ENCODE measurements around the gene RAP2A.

Gene RAP2A

DNA sequence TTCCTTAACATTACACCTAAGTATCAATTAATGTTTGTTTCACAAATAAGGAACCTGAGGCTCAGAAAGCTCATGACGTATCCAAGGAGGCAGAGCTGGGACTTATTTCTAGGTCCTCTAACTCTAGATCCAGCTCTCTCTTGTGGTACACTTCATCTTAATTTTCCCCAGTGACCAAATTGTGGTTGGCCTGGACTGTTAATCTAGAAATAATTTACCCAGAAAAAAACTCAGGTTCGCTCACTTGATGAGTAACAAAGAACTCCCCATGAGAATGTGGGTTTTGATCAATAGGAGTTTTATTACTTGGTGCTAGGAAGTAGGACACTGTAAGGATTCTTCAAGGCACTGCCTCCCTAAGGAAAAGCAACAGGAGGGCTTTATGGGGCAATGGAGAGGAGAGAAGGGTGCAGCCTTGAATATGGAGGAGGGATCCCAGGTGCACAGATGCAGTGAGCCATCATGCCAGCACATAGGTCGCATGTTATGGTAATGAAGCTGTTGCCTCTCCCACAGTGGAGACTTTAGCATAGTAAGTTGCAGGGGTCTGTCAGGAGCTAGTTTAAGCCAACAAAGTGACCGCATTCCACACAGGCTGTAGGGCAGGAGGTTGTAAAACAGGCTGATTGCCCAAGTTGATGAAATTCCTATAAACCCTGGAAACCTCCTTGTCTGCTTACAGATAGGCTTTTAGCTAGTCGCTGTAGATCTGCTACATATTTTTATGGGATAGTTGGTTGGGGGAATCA, 14.7 kb downstream of the RAP2A start:
- H3K9me3 ChIP-seq (ENCODE audit: control insufficient read depth, insufficient read depth, low read depth, low read length): no peaks in the 10 kb centered on the region
- H3K27ac ChIP-seq (ENCODE audit: low read depth, low read length): no peak overlapping the region
- H3K27me3 ChIP-seq (ENCODE audit: control insufficient read depth, insufficient read depth, low read length): no peaks in the 10 kb centered on the region
- peaks cover 13% of the 10 kb centered on the region for H3K4me1 ChIP-seq (ENCODE audit: control insufficient read depth, insufficient read depth, low read length)
- H3K9ac ChIP-seq (ENCODE audit: low read length): no peak overlapping the region
- peaks cover 15% of the 10 kb centered on the region; the same call in 1 of the 2 replicates for H3K36me3 ChIP-seq (ENCODE audit: control insufficient read depth, insufficient read depth, low read length)
- H3K4me3 ChIP-seq (ENCODE audit: low read depth, low read length): no peak overlapping the region

DNA sequence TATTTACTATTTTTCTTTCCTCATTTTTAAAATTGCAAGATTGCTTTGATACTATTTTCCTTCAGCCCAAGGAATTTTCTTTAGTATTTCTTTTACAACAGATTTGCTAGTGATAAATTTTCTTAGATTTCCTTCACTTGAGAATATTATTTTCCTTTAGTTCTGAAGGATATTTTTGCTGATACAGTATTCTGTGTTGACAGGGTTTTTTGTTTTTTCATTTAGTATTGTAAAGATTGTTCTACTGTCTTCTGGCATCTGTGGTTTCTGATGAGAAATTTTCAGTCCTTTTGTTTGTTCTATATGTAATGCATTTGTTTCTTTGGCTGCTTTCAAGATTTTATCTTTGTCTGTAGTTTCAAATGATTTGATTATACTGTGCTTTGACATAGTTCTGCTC, 20.7 kb downstream of the RAP2A start:
- H3K4me1 ChIP-seq (ENCODE audit: control insufficient read depth, insufficient read depth, low read length): peaks cover 5% of the 10 kb centered on the region; the same call in 1 of the 2 replicates
- no peaks in the 10 kb centered on the region for H3K27me3 ChIP-seq (ENCODE audit: control insufficient read depth, insufficient read depth, low read length)
- peaks cover 11% of the 10 kb centered on the region; the same call in 1 of the 2 replicates for H3K36me3 ChIP-seq (ENCODE audit: control insufficient read depth, insufficient read depth, low read length)
- no peak overlapping the region for H3K27ac ChIP-seq (ENCODE audit: low read depth, low read length)
- H3K4me3 ChIP-seq (ENCODE audit: low read depth, low read length): no peak overlapping the region
- no peak overlapping the region for H3K9ac ChIP-seq (ENCODE audit: low read length)
- no peaks in the 10 kb centered on the region for H3K9me3 ChIP-seq (ENCODE audit: control insufficient read depth, insufficient read depth, low read depth, low read length)

DNA sequence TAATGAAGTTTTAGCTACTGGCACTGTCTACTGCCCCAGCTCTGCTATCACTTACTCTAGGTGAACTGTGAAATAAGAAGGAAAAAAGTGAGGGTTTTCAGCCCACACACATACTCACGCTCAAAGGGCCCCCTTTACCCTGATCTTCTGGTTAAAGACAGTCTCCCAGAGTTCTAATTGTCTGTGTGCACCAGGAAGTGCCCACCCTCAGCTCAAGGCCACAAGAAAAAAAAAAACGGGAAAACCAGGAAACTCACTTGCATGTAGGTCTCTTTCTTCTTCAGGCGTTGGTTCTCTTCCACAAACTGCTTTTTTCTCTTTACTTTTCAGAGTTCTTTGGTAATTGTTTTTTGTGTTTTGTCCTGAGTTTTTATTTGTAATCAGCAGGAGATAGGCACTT, 22.1 kb downstream of the RAP2A start:
- Histone ChIP-seq H3K4me1 (ENCODE audit: control insufficient read depth, insufficient read depth, low read length) (peaks cover 5% of the 10 kb centered on the region; the same call in 1 of the 2 replicates), H3K9me3 (ENCODE audit: control insufficient read depth, insufficient read depth, low read depth, low read length) (no peaks in the 10 kb centered on the region), H3K4me3 (ENCODE audit: low read depth, low read length) (no peak overlapping the region), H3K9ac (ENCODE audit: low read length) (no peak overlapping the region), H3K27me3 (ENCODE audit: control insufficient read depth, insufficient read depth, low read length) (no peaks in the 10 kb centered on the region), H3K36me3 (ENCODE audit: control insufficient read depth, insufficient read depth, low read length) (peaks cover 11% of the 10 kb centered on the region; the same call in 1 of the 2 replicates), H3K27ac (ENCODE audit: low read depth, low read length) (no peak overlapping the region)

DNA sequence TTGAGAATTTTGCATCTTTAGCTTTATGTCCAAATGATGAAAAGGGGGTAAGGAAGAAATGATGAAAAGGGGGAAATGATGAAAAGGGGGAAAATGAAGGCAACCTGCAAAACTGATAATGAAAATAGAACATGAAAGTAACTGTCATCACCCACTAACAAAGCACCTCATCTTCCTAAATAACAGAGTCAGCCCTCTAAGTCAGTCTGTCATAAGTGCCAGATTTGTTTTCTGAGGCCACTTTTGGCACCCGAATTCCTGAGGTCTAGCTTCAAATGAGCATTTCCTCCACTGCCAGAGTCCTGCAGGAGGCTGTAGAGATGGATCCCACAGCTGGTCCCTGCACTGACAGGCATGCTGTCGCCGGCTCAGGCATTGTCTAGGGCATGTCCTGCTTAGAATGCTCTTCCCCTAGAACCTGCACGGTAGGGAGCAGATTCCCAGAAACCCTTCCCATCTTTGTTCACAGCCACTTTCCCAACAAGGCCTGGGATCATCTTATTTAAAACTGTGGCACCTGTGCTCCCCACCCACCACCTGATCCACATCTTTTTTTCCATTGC, 25.3 kb downstream of the RAP2A start:
- Histone ChIP-seq H3K36me3 (ENCODE audit: control insufficient read depth, insufficient read depth, low read length) (peaks cover 13% of the 10 kb centered on the region), H3K9me3 (ENCODE audit: control insufficient read depth, insufficient read depth, low read depth, low read length) (no peaks in the 10 kb centered on the region), H3K4me3 (ENCODE audit: low read depth, low read length) (no peak overlapping the region), H3K4me1 (ENCODE audit: control insufficient read depth, insufficient read depth, low read length) (no peaks in the 10 kb centered on the region), H3K27me3 (ENCODE audit: control insufficient read depth, insufficient read depth, low read length) (no peaks in the 10 kb centered on the region), H3K27ac (ENCODE audit: low read depth, low read length) (no peak overlapping the region), H3K9ac (ENCODE audit: low read length) (no peak overlapping the region)

DNA sequence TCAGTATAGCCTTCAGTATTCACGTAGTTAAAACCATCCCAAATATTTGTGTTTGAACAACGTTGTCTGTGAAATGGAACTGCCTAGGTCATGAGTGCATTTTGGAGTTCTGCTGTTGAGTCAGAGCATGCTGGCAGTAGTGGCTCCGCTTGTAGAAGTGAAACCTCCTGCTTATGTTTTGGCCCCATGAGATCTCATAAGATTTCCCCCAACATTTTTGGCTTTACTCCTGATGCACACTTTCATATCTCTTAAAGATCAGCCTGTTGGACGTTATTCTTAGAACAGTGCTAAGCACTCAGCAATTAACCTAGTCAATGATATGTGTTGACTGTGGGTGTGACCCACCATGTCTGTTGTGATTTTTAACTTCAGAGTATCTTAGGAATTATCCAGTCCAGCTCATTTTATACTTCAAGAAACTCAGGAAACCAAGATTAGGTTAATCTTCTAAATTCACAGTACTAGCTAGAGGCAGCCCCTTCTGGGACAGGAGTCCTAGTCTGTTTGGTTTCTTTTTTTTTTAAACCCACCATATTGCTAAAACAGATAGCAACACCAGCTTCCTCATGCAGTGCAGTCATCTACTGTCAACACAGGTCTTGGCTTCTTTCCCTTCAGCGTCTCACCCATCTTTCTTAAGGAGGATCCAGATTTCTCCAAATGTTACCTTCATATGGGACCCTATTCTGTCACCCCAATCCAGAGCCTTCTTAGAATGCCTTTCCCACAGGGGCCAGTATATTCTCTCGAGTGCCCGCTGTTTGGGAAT, 26.2 kb downstream of the RAP2A start:
- Histone ChIP-seq H3K27ac (ENCODE audit: low read depth, low read length) (no peak overlapping the region), H3K9me3 (ENCODE audit: control insufficient read depth, insufficient read depth, low read depth, low read length) (no peaks in the 10 kb centered on the region), H3K4me1 (ENCODE audit: control insufficient read depth, insufficient read depth, low read length) (no peaks in the 10 kb centered on the region), H3K36me3 (ENCODE audit: control insufficient read depth, insufficient read depth, low read length) (peaks cover 22% of the 10 kb centered on the region), H3K27me3 (ENCODE audit: control insufficient read depth, insufficient read depth, low read length) (no peaks in the 10 kb centered on the region), H3K9ac (ENCODE audit: low read length) (no peak overlapping the region), H3K4me3 (ENCODE audit: low read depth, low read length) (no peak overlapping the region)

DNA sequence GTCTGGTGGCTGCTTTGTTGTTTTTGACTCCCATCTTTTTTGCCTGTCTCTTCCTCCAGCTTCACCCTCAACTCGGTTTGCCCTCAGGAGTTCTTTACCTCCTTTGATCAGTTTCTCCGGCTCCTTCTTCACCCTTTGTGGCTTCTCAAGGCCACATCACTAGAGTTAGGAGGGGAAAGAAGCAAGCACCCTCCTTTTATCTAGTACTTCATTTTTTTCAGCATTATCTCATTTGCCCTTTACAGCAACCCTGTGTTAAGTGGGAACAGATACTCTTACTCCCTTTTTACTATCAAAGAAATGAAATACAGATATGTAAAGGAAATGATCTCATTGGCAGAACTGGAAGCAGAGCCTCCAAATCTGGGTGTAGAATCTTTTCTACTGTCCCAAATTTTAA, 26.9 kb downstream of the RAP2A start:
- Histone ChIP-seq H3K27me3 (ENCODE audit: control insufficient read depth, insufficient read depth, low read length) (no peaks in the 10 kb centered on the region), H3K4me3 (ENCODE audit: low read depth, low read length) (no peak overlapping the region), H3K9ac (ENCODE audit: low read length) (no peak overlapping the region), H3K9me3 (ENCODE audit: control insufficient read depth, insufficient read depth, low read depth, low read length) (no peaks in the 10 kb centered on the region), H3K27ac (ENCODE audit: low read depth, low read length) (no peak overlapping the region), H3K36me3 (ENCODE audit: control insufficient read depth, insufficient read depth, low read length) (peaks cover 23% of the 10 kb centered on the region), H3K4me1 (ENCODE audit: control insufficient read depth, insufficient read depth, low read length) (no peaks in the 10 kb centered on the region)

DNA sequence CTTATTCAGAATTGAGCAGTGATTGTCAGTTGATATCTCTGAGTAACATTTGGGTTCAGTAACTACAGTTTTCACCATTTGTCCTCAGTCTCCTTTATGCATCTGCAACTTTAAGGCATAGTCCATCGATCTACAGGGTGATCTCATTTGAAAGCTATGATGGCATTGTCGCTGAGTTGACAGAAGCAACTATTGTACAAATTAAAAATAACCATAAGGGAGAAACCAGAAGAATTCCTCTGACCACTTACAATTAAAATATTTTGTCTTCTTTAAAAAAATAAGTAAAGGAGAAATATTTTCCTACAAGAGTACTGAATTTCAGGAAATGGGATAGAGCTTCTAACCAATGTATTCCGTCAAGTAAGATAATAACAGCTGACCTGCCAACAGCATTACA, 30.6 kb downstream of the RAP2A start:
- H3K4me3 ChIP-seq (ENCODE audit: low read depth, low read length): no peak overlapping the region
- no peaks in the 10 kb centered on the region for H3K9me3 ChIP-seq (ENCODE audit: control insufficient read depth, insufficient read depth, low read depth, low read length)
- no peak overlapping the region for H3K27ac ChIP-seq (ENCODE audit: low read depth, low read length)
- no peaks in the 10 kb centered on the region for H3K27me3 ChIP-seq (ENCODE audit: control insufficient read depth, insufficient read depth, low read length)
- H3K36me3 ChIP-seq (ENCODE audit: control insufficient read depth, insufficient read depth, low read length): peaks cover 25% of the 10 kb centered on the region
- H3K4me1 ChIP-seq (ENCODE audit: control insufficient read depth, insufficient read depth, low read length): no peaks in the 10 kb centered on the region
- no peak overlapping the region for H3K9ac ChIP-seq (ENCODE audit: low read length)

DNA sequence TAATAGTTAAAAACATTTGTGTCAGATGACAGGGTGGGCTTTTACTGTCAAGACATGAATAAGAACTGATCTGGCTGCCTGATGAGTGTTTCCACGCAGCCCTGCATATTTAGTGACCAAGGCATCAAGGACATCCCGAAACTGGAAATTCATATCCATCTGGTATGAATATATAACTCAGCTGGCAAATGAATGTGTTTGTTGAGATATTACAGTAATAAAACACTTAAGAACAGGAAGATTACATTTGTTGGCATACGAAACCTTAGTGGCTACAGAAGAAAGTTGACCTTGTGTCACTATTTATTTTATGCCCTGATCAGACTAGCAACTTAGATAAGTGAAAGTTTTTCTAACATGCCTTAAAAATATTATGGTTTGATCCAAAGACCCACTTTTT, 32.8 kb downstream of the RAP2A start:
- Histone ChIP-seq H3K27me3 (ENCODE audit: control insufficient read depth, insufficient read depth, low read length) (no peaks in the 10 kb centered on the region), H3K4me3 (ENCODE audit: low read depth, low read length) (no peak overlapping the region), H3K4me1 (ENCODE audit: control insufficient read depth, insufficient read depth, low read length) (no peaks in the 10 kb centered on the region), H3K36me3 (ENCODE audit: control insufficient read depth, insufficient read depth, low read length) (peaks cover 25% of the 10 kb centered on the region), H3K9ac (ENCODE audit: low read length) (no peak overlapping the region), H3K27ac (ENCODE audit: low read depth, low read length) (no peak overlapping the region), H3K9me3 (ENCODE audit: control insufficient read depth, insufficient read depth, low read depth, low read length) (no peaks in the 10 kb centered on the region)

DNA sequence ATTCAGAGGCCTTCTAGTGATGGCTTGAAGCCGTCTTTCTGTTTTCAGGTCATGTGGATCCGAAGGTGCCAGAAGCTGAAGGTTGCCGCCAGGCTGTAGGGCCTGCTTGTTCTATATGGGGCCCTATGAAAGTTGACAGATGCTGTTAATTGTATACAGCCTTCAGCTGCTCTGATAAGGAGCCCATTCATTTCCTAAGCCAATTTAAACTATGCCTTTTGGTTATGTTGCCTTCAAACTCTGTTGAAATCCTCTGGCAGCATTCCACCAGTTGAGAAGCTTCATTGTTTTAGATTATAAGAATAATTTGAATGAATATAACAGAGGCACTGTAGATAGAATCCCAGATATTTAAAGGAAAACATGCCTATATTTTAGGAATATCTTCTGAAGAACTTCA, 34.4 kb downstream of the RAP2A start:
- no peaks in the 10 kb centered on the region for H3K4me1 ChIP-seq (ENCODE audit: control insufficient read depth, insufficient read depth, low read length)

DNA sequence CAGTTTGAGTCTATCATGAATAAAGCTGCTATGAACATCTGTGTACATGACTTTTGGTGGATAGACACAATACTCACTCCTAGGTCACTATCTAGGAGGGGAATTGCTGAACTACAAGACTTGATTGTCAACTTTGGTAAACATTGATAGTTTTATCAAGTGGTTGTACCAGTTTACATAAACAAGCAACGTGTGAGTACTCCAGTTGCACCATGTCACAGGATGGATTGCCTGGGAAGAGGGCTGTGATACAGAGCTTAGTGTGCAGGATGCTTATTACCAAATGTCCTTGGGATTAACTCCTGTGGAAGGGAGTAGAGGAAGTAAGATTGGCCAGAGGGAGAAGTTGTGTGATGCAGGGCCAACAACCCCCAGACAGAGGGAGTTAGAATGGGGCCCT, 37.7 kb downstream of the RAP2A start:
- H3K9ac ChIP-seq (ENCODE audit: low read length): no peak overlapping the region
- no peaks in the 10 kb centered on the region for H3K4me1 ChIP-seq (ENCODE audit: control insufficient read depth, insufficient read depth, low read length)
- no peaks in the 10 kb centered on the region for H3K27me3 ChIP-seq (ENCODE audit: control insufficient read depth, insufficient read depth, low read length)
- no peaks in the 10 kb centered on the region for H3K9me3 ChIP-seq (ENCODE audit: control insufficient read depth, insufficient read depth, low read depth, low read length)
- H3K27ac ChIP-seq (ENCODE audit: low read depth, low read length): no peak overlapping the region
- H3K4me3 ChIP-seq (ENCODE audit: low read depth, low read length): no peak overlapping the region
- 0 out of 2 replicates have a peak, but pooled peaks cover 2% of the 10 kb centered on the region for H3K36me3 ChIP-seq (ENCODE audit: control insufficient read depth, insufficient read depth, low read length)

More for the DNA sequence above, 34.4 kb downstream of the RAP2A start:
- Histone ChIP-seq H3K9ac (ENCODE audit: low read length) (no peak overlapping the region), H3K9me3 (ENCODE audit: control insufficient read depth, insufficient read depth, low read depth, low read length) (no peaks in the 10 kb centered on the region), H3K4me3 (ENCODE audit: low read depth, low read length) (no peak overlapping the region), H3K36me3 (ENCODE audit: control insufficient read depth, insufficient read depth, low read length) (peaks cover 19% of the 10 kb centered on the region), H3K27me3 (ENCODE audit: control insufficient read depth, insufficient read depth, low read length) (no peaks in the 10 kb centered on the region), H3K27ac (ENCODE audit: low read depth, low read length) (no peak overlapping the region)

Data from HUES6 (cell line).